ENCODE measurements around the gene CHRNA4.

Gene CHRNA4

DNA sequence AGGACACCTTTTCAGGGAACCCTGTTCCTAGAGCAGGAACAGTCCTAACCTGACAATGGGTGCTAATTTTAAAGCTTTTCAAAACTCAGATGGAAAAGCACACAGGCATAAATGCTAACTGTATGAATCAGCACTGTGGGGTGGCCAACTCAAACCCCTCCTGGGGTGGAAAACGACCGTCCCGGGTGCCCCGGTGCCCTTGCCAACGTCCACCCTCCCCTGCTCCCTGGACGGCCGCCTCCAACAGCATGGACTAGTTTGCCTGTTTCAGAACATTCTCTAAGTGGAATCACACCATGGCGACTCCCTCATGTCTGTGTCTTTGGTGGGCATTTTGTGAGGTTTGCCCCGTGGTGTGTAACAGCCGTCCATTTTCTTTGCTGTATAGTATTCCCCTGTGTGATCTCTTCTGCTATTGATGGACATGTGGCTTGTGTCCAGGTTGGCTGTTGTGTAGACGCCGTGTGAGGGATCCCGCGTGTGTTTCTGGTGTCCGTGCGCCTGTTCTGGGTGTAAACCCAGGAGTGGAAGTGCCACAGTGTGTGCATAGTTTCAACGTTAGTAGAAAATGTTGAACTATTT lies 62.3 kb downstream of the CHRNA4 start:
- Histone ChIP-seq H3K4me3 (no peak overlapping the region), H3K4me1 (no peaks in the 10 kb centered on the region), H3K9me3 (no peaks in the 10 kb centered on the region), H3K36me3 (replicated peaks) (no peaks in the 10 kb centered on the region), H3K27me3 (ENCODE audit: low read depth) (peaks cover 48% of the 10 kb centered on the region)
- no peak for DNase-seq (ENCODE audit: low spot score in 2 of 2)
- in situ Hi-C loops (cut with MboI; ENCODE audit: low sequenced_read_pairs): no loop called here

GRCh38 chr20:63297796-63298572 lies 63.2 kb downstream of the CHRNA4 start:
- in situ Hi-C loops (cut with MboI; ENCODE audit: low sequenced_read_pairs): no loop called here
- no peaks in the 10 kb centered on the region for H3K9me3 ChIP-seq
- no peaks in the 10 kb centered on the region for H3K36me3 ChIP-seq (replicated peaks)
- no peak overlapping the region for H3K4me3 ChIP-seq
- H3K4me1 ChIP-seq: no peaks in the 10 kb centered on the region
- no peak for DNase-seq (ENCODE audit: low spot score in 2 of 2)
- H3K27me3 ChIP-seq (ENCODE audit: low read depth): peaks cover 48% of the 10 kb centered on the region

- in situ Hi-C loops (cut with MboI; ENCODE audit: low sequenced_read_pairs): no loop called here
- H3K9me3 ChIP-seq: no peaks in the 10 kb centered on the region
- H3K27me3 ChIP-seq (ENCODE audit: low read depth): peaks cover 48% of the 10 kb centered on the region
- no peak for DNase-seq (ENCODE audit: low spot score in 2 of 2)
- H3K4me3 ChIP-seq: no peak overlapping the region
- no peaks in the 10 kb centered on the region for H3K36me3 ChIP-seq (replicated peaks)
- no peaks in the 10 kb centered on the region for H3K4me1 ChIP-seq
Observed at GRCh38 chr20:63297371-63297781, 63.8 kb downstream of the CHRNA4 start.

DNA sequence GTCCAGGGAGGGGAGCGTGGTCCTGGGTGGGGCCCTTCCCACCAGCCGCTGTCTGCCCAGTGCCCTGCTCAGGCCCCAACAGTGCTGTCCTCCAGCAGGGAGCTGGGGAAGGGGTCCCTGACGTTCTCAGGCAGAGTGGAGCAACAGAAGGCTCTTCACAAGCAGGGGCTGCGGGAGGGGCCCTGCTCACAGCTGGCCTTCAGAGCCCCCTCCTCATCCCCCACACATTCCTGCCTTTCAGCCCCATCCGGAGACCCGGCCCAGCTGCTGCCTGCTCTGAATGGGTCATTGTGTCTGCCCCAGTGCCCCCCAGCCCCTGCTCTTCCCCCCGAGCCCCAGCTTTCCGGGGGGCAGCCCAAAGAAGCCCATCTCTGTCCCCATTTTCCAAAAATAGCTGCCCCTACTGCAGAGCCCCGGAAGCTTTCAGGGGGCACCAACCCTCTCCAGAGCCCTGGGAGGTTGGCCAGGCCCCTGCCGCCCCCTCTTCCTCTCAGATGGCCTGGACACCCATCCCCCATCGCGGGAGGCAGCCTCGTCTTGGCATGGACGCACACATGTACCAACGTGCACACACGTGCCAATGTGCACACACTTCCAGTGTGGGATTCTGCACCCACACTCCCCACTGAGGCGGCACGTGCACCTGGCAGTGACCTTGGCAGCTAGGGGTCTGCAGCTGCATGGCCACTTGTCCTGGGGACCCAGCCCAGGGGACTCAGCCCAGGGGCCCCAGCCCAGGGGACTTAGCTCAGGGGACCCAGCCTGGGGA lies 64.4 kb downstream of the CHRNA4 start:
- H3K27me3 ChIP-seq (ENCODE audit: low read depth): peaks cover 48% of the 10 kb centered on the region
- no peak for DNase-seq (ENCODE audit: low spot score in 2 of 2)
- in situ Hi-C loops (cut with MboI; ENCODE audit: low sequenced_read_pairs): no loop called here
- no peaks in the 10 kb centered on the region for H3K9me3 ChIP-seq
- H3K4me3 ChIP-seq: no peak overlapping the region
- no peaks in the 10 kb centered on the region for H3K4me1 ChIP-seq
- no peaks in the 10 kb centered on the region for H3K36me3 ChIP-seq (replicated peaks)

DNA sequence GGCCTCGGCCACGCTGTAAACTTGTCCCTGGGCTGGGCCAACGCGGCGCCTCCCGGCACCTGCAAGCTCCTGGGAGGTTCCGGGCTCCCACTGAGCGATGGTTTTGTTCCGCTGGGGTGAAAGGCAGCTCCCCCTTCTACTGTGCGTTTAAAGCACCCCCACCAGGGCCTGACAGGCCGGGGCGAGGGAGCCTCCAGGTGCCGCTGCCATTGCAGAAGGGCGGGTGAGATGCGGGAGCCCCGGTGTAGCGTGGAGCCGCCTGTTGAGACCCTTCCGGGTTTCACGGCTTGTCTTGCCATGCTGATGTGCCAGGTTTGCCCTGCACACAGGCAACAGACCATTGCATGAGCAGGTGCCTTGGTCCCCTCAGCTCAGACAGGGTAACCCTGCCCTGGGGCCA lies 65.3 kb downstream of the CHRNA4 start:
- no peak for DNase-seq (ENCODE audit: low spot score in 2 of 2)
- H3K27me3 ChIP-seq (ENCODE audit: low read depth): peaks cover 42% of the 10 kb centered on the region
- H3K4me3 ChIP-seq: no peak overlapping the region
- no peaks in the 10 kb centered on the region; the same call in 1 of the 2 replicates for H3K4me1 ChIP-seq
- no peaks in the 10 kb centered on the region for H3K36me3 ChIP-seq (replicated peaks)
- in situ Hi-C loops (cut with MboI; ENCODE audit: low sequenced_read_pairs): no loop called here
- no peaks in the 10 kb centered on the region for H3K9me3 ChIP-seq

GRCh38 chr20:63295422-63295821 lies 65.7 kb downstream of the CHRNA4 start:
- H3K9me3 ChIP-seq: no peaks in the 10 kb centered on the region
- no peaks in the 10 kb centered on the region for H3K36me3 ChIP-seq (replicated peaks)
- no peak for DNase-seq (ENCODE audit: low spot score in 2 of 2)
- no peak overlapping the region for H3K4me3 ChIP-seq
- in situ Hi-C loops (cut with MboI; ENCODE audit: low sequenced_read_pairs): no loop called here
- peaks cover 40% of the 10 kb centered on the region for H3K27me3 ChIP-seq (ENCODE audit: low read depth)
- H3K4me1 ChIP-seq: no peaks in the 10 kb centered on the region; the same call in 1 of the 2 replicates

- Histone ChIP-seq H3K36me3 (replicated peaks) (no peaks in the 10 kb centered on the region), H3K4me3 (no peak overlapping the region), H3K9me3 (no peaks in the 10 kb centered on the region), H3K27me3 (ENCODE audit: low read depth) (peaks cover 40% of the 10 kb centered on the region), H3K4me1 (no peaks in the 10 kb centered on the region; the same call in 1 of the 2 replicates)
- DNase-seq (ENCODE audit: low spot score in 2 of 2): no peak
- in situ Hi-C loops (cut with MboI; ENCODE audit: low sequenced_read_pairs): no loop called here
Observed at GRCh38 chr20:63295018-63295417, 66.1 kb downstream of the CHRNA4 start.

- in situ Hi-C loops (cut with MboI; ENCODE audit: low sequenced_read_pairs): no loop called here
- no peaks in the 10 kb centered on the region; the same call in 1 of the 2 replicates for H3K4me1 ChIP-seq
- H3K36me3 ChIP-seq (replicated peaks): no peaks in the 10 kb centered on the region; the same call in 1 of the 2 replicates
- H3K4me3 ChIP-seq: no peak overlapping the region
- H3K27me3 ChIP-seq (ENCODE audit: low read depth): peaks cover 40% of the 10 kb centered on the region
- H3K9me3 ChIP-seq: no peaks in the 10 kb centered on the region
- DNase-seq (ENCODE audit: low spot score in 2 of 2): no peak
Observed at GRCh38 chr20:63294536-63294900, 66.6 kb downstream of the CHRNA4 start.

- in situ Hi-C loops (cut with MboI; ENCODE audit: low sequenced_read_pairs): no loop called here
- no peaks in the 10 kb centered on the region; the same call in 1 of the 2 replicates for H3K4me1 ChIP-seq
- no peaks in the 10 kb centered on the region for H3K9me3 ChIP-seq
- H3K27me3 ChIP-seq (ENCODE audit: low read depth): peaks cover 37% of the 10 kb centered on the region
- H3K4me3 ChIP-seq: no peak overlapping the region
- no peak for DNase-seq (ENCODE audit: low spot score in 2 of 2)
- peaks cover 2% of the 10 kb centered on the region for H3K36me3 ChIP-seq (replicated peaks)
Observed at GRCh38 chr20:63293871-63294535, 67.1 kb downstream of the CHRNA4 start.

DNA sequence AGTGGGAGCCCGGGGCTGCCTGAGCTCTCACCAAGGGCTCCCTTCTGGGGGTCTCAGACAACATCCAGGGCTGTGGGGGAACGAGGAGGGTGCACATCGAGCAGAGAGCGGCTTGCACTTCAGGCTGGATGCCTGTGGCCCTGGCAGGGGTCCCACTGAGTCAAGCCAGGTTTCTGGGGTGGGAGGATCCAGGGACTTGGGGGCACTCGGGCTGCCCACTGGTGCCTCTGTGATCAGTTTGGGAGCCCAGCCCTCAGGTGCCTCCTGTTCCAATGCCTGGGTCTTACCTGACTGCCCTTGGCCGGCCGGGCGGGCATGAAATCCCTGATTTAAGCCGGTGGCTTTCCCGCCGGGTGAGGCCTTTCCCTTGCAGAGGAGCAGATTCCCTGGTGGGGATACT lies 67.7 kb downstream of the CHRNA4 start:
- in situ Hi-C loops (cut with MboI; ENCODE audit: low sequenced_read_pairs): no loop called here
- H3K9me3 ChIP-seq: no peaks in the 10 kb centered on the region
- no peak overlapping the region for H3K4me3 ChIP-seq
- DNase-seq (ENCODE audit: low spot score in 2 of 2): no peak
- H3K4me1 ChIP-seq: no peaks in the 10 kb centered on the region; the same call in 1 of the 2 replicates
- H3K27me3 ChIP-seq (ENCODE audit: low read depth): peaks cover 31% of the 10 kb centered on the region
- peaks cover 5% of the 10 kb centered on the region for H3K36me3 ChIP-seq (replicated peaks)
